A549 (cell line): ENCODE measurements around the gene PDCD1LG2. TPM values are rescaled to one million over a fixed set of nuclear protein-coding genes. Genes with fewer than 3 reads are reported as not detected.

ENCODE experiments used
- ATAC-seq, 2 experiments: fragments of 200-7000 bp in 1 of 2; fragments of >200 bp in 1 of 2; cut with Nextera tagmentation in 1 of 2; cut with Tn5 transposase in 1 of 2; 3 replicates each; pipeline versions ENCODE4 v1.8.0 to v1.9.1; 2018 to 2020; ENCODE audit warnings: mild to moderate bottlenecking in 1 of 2, moderate library complexity in 1 of 2
- CTCF ChIA-PET: fragments of 300-600 bp; sonication (Branson Sonifier 250); formaldehyde crosslinking; extraction: SDS; loops from one replicate; lab custom pipeline; 2021; ENCODE audit warnings: antibody characterized with exemption, inconsistent platforms; lab: Yijun Ruan, JAX
- POLR2A ChIA-PET: fragments of 350-600 bp; formaldehyde crosslinking; extraction: SDS; loops from one replicate; lab custom pipeline; 2021; ENCODE audit warnings: antibody characterized with exemption, inconsistent platforms; lab: Yijun Ruan, JAX
- DNase-seq, 2 experiments: peaks; one replicate each; pipeline versions ENCODE4 v3.0.0 to v3.0.0-alpha.2; 2011 to 2016; ENCODE audit warnings: low read depth in 1 of 2, low spot score in 1 of 2
- FAIRE-seq: peaks from 2 replicates; lab custom pipeline; 2011; peaks lifted over from hg19 to GRCh38; lab: Jason Lieb, UNC
- H3K27ac ChIP-seq, 2 experiments: fragments of >200 bp; sonication (Bioruptor Twin); formaldehyde crosslinking; 3 replicates each; pipeline ENCODE4 v1.5.1; 2016 to 2017
- H3K4me1 ChIP-seq: fragments of >200 bp; sonication (Bioruptor Twin); formaldehyde crosslinking; 3 replicates; pipeline ENCODE4 v1.6.1; 2016
- H3K4me2 ChIP-seq: fragments of >200 bp; sonication (Bioruptor Twin); formaldehyde crosslinking; 3 replicates; pipeline ENCODE4 v1.6.1; 2016
- H3K4me3 ChIP-seq: fragments of >200 bp; sonication (Bioruptor Twin); formaldehyde crosslinking; 3 replicates; pipeline ENCODE4 v1.5.1; 2016
- H3K9me3 ChIP-seq: fragments of >200 bp; sonication (Bioruptor Twin); formaldehyde crosslinking; 3 replicates; pipeline ENCODE4 v1.6.1; 2016
- CBX2 ChIP-seq: fragments of 200-600 bp; sonication (generic); IDR thresholded peaks from 2 replicates; pipeline ENCODE4 v1.6.1; 2016; ENCODE audit warnings: low read depth, mild to moderate bottlenecking, borderline replicate concordance
- CEBPB ChIP-seq, 2 experiments: fragments of >200 bp in 1 of 2; sonication (Bioruptor Twin) in 1 of 2; formaldehyde crosslinking in 1 of 2; IDR thresholded peaks; 2 replicates each; pipeline ENCODE4 v1.6.1; 2012 to 2016
- ESRRA ChIP-seq: fragments of 150-350 bp; IDR thresholded peaks from 2 replicates; pipeline ENCODE4 v1.6.1; 2014; ENCODE audit warnings: mild to moderate bottlenecking, low read length, borderline replicate concordance
- FOXS1 ChIP-seq: fragments of 250-450 bp; sonication (Bioruptor Pico); IDR thresholded peaks from 2 replicates; pipeline ENCODE4 v1.5.0; 2020; ENCODE audit warnings: mild to moderate bottlenecking, moderate library complexity
- GATA3 ChIP-seq: IDR thresholded peaks from 2 replicates; pipeline ENCODE4 v1.6.1; 2012; ENCODE audit warnings: borderline replicate concordance
- HES2 ChIP-seq: fragments of >200 bp; sonication (Bioruptor Twin); formaldehyde crosslinking; IDR thresholded peaks from 2 replicates; pipeline ENCODE4 v1.6.1; 2016
- HEYL ChIP-seq: fragments of 250-450 bp; sonication (Bioruptor Pico); IDR thresholded peaks from 2 replicates; pipeline ENCODE4 v1.8.0; 2021; ENCODE audit warnings: mild to moderate bottlenecking, moderate library complexity
- HMGXB4 ChIP-seq: fragments of 250-450 bp; sonication (Bioruptor Pico); IDR thresholded peaks from 2 replicates; pipeline ENCODE4 v1.5.0; 2021; ENCODE audit warnings: mild to moderate bottlenecking, moderate library complexity, borderline replicate concordance
- JUN ChIP-seq, 2 experiments: fragments of >200 bp; sonication (Bioruptor Twin); formaldehyde crosslinking; IDR thresholded peaks; 2 replicates in 1 of 2; 3 replicates in 1 of 2; pipeline ENCODE4 v1.6.1; 2016 to 2017
- JUNB ChIP-seq: fragments of >200 bp; sonication (Bioruptor Twin); formaldehyde crosslinking; IDR thresholded peaks from 2 replicates; pipeline ENCODE4 v1.6.1; 2016
- KDM1A ChIP-seq: fragments of 200-600 bp; sonication (generic); IDR thresholded peaks from 2 replicates; pipeline ENCODE4 v1.6.1; 2016; ENCODE audit warnings: low read depth, mild to moderate bottlenecking
- KDM5A ChIP-seq: fragments of 200-600 bp; sonication (generic); IDR thresholded peaks from 2 replicates; pipeline ENCODE4 v1.6.1; 2016; ENCODE audit warnings: antibody characterized with exemption, mild to moderate bottlenecking
- MAX ChIP-seq: IDR thresholded peaks from 2 replicates; pipeline ENCODE4 v1.6.1; 2012
- NFE2L2 ChIP-seq: fragments of 150-350 bp; conservative IDR thresholded peaks from 2 replicates; pipeline ENCODE4 v1.6.1; 2014; ENCODE audit warnings: low read length
- RCOR1 ChIP-seq: fragments of 150-350 bp; IDR thresholded peaks from 2 replicates; pipeline ENCODE4 v1.6.1; 2014; ENCODE audit warnings: antibody characterized with exemption, low read length, low read depth
- ZNF302 ChIP-seq: fragments of 250-450 bp; sonication (Bioruptor Pico); IDR thresholded peaks from 2 replicates; pipeline ENCODE4 v1.9.0; 2021; ENCODE audit warnings: inconsistent platforms, mild to moderate bottlenecking, moderate library complexity
- ZSCAN20 ChIP-seq: fragments of 250-450 bp; sonication (Bioruptor Pico); IDR thresholded peaks from 2 replicates; pipeline ENCODE4 v1.8.0; 2022; ENCODE audit warnings: mild to moderate bottlenecking, moderate library complexity
- whole genome bisulfite sequencing: methylation state at CpG from one replicate; pipeline ENCODE4 v1.1.6; 2017; ENCODE audit errors: missing lambda C conversion rate; 5-methylcytosine and 5-hydroxymethylcytosine counted together
- polyA plus RNA-seq, 4 experiments: library from polyadenylated mRNA; depleted of rRNA in 3 of 4; stranded (reverse); fragments of >200 nt; fragmentation: RNase III in 1 of 4; extraction: RNeasy Plus Mini Kit Qiagen cat#74134 plus additional on column Dnase treatment in 1 of 4; gene quantifications; 2 replicates in 3 of 4; 3 replicates in 1 of 4; pipeline ENCODE4 v1.2.3, GENCODE V29; 2011 to 2017
- TF ChIP-seq, protein P1 (sequence below): fragments of 150-350 bp; IDR thresholded peaks from 2 replicates; pipeline ENCODE4 v1.6.1; 2014; ENCODE audit warnings: low read depth, mild to moderate bottlenecking, low read length

PDCD1LG2 gene
- polyA plus RNA-seq, 2 of the 4 experiments (the other 2 are of a cell fraction): 0.53 TPM

- no peak overlapping the region for H3K4me3 ChIP-seq
- no peak overlapping the region for H3K4me2 ChIP-seq
- ChIA-PET CTCF (interaction anchor here (0.7 to 1.6 kb wide), 8 partner anchors 9 to 1340 kb away, joined by 3 to 6 read pairs (median 3); partner anchors contain the start of gene CD274), POLR2A (no interaction called here)
- WGBS: 89% methylated on average over 6 of the region's 6 CpGs
- FAIRE-seq (no peak), ATAC-seq (no peak), DNase-seq (no peak)
- H3K4me1 ChIP-seq: no peaks in the 10 kb centered on the region
- no peak for TF ChIP-seq ZSCAN20 (CRISPR knock-in tag)
- no peaks in the 10 kb centered on the region for H3K9me3 ChIP-seq
- no peak overlapping the region for H3K27ac ChIP-seq
Measured at GRCh38 chr9:5574097-5574496, 63.8 kb downstream of the PDCD1LG2 start.

DNA sequence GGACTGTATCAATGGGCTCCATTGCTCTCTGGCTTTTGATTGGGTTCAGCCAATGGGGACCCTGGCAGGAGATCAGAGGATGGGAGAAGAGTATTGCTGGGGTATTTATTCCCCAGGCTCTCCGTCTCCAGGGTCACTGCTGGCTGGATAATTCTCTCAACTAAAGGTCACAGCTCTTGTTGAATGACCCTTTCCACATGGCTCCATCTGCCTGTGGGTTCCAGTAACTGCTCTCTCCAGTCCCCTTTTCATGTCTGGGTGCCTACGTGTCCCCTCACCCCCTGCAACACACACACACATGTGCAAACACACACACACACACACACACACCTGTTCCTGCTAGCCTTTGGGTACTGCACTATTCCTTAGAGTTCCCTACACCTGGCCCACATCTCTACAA lies 64.7 kb downstream of the PDCD1LG2 start:
- ChIA-PET POLR2A (no interaction called here), CTCF (interaction anchor here (0.6 to 1.6 kb wide), 8 partner anchors 12 to 125 kb away, joined by 3 to 6 read pairs (median 3); partner anchors contain the start of gene CD274)
- H3K27ac ChIP-seq: no peak overlapping the region
- ATAC-seq (no peak), DNase-seq (no peak), FAIRE-seq (no peak)
- 67% methylated on average over 2 of the region's 2 CpGs for WGBS
- H3K4me3 ChIP-seq: no peak overlapping the region
- no peak overlapping the region for H3K4me2 ChIP-seq
- H3K4me1 ChIP-seq: no peaks in the 10 kb centered on the region
- TF ChIP-seq RCOR1 (no peak), JUN (IDR thresholded peaks at IDR 0.05) (no peak), ESRRA (no peak), JUNB (no peak), KDM5A (no peak), HES2 (no peak), NFE2L2 (no peak), CBX2 (no peak), GATA3 (no peak), HEYL (CRISPR knock-in tag) (no peak), FOXS1 (no peak), ZNF302 (CRISPR knock-in tag) (no peak), HMGXB4 (no peak), CEBPB (IDR thresholded peaks at IDR 0.05) (no peak)
- TF ChIP-seq, protein P1, sequence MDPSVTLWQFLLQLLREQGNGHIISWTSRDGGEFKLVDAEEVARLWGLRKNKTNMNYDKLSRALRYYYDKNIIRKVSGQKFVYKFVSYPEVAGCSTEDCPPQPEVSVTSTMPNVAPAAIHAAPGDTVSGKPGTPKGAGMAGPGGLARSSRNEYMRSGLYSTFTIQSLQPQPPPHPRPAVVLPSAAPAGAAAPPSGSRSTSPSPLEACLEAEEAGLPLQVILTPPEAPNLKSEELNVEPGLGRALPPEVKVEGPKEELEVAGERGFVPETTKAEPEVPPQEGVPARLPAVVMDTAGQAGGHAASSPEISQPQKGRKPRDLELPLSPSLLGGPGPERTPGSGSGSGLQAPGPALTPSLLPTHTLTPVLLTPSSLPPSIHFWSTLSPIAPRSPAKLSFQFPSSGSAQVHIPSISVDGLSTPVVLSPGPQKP: no peak
- no peaks in the 10 kb centered on the region for H3K9me3 ChIP-seq

GRCh38 chr9:5577225-5577624 lies 66.9 kb downstream of the PDCD1LG2 start:
- TF ChIP-seq HEYL (CRISPR knock-in tag) (no peak), CBX2 (no peak), MAX (no peak), KDM1A (no peak)
- no peaks in the 10 kb centered on the region for H3K4me1 ChIP-seq
- H3K4me3 ChIP-seq: no peak overlapping the region
- no peak for ATAC-seq
- no peaks in the 10 kb centered on the region for H3K9me3 ChIP-seq
- no peak for FAIRE-seq
- 60% methylated on average over 2 of the region's 2 CpGs for WGBS
- no peak overlapping the region for H3K27ac ChIP-seq
- DNase-seq: no peak
- ChIA-PET CTCF (interaction anchor here (1.0 kb wide), 1 partner anchor 23 kb away, joined by 3 read pairs; no protein-coding TSS in a partner anchor), POLR2A (no interaction called here)
- H3K4me2 ChIP-seq: no peak overlapping the region
